Tibial nerve (tissue), 4 donors: ENCODE results near the gene YTHDF1. TPM values are rescaled to one million over a fixed set of nuclear protein-coding genes. Genes with fewer than 3 reads are reported as not detected.

Source experiments
- DNase-seq, 2 donors: peaks; one replicate each; pipeline ENCODE4 v3.0.0-alpha.2; 2019; ENCODE audit warnings: low spot score in 2 of 2
- H3K27ac ChIP-seq, 4 donors: fragments of 200-600 bp; sonication (generic) in 3 of 4; one replicate each; pipeline ENCODE4 v1.5.1; 2017 to 2019; ENCODE audit warnings: mild to moderate bottlenecking in 1 of 4
- H3K27me3 ChIP-seq, 2 donors: fragments of 200-600 bp; sonication (generic) in 1 of 2; one replicate each; pipeline versions ENCODE4 v1.5.1 to v1.6.0; 2017 to 2019
- H3K36me3 ChIP-seq, 3 donors: fragments of 200-600 bp; sonication (generic); one replicate each; pipeline ENCODE4 v1.5.1; 2018 to 2019
- H3K4me1 ChIP-seq, 4 donors: fragments of 200-600 bp; sonication (generic) in 3 of 4; one replicate each; pipeline ENCODE4 v1.5.1; 2017 to 2019
- H3K4me3 ChIP-seq, 4 donors: fragments of 200-600 bp; sonication (generic) in 3 of 4; one replicate each; pipeline ENCODE4 v1.5.1; 2017 to 2019; ENCODE audit warnings: mild to moderate bottlenecking in 1 of 4, moderate library complexity in 1 of 4
- H3K9me3 ChIP-seq, 4 donors: fragments of 200-600 bp; sonication (generic) in 3 of 4; one replicate each; pipeline ENCODE4 v1.5.1; 2017 to 2019
- EP300 ChIP-seq, 2 donors: sonication (generic); formaldehyde crosslinking; IDR thresholded peaks; one replicate each; pipeline ENCODE4 v1.6.1; 2017; ENCODE audit warnings: antibody characterized with exemption in 2 of 2, mild to moderate bottlenecking in 1 of 2
- POLR2A ChIP-seq, 2 donors: fragments of 450-650 bp; IDR thresholded peaks; one replicate each; pipeline ENCODE4 v1.6.1; 2017; ENCODE audit warnings: antibody characterized with exemption in 2 of 2, mild to moderate bottlenecking in 2 of 2, moderate library complexity in 2 of 2
- WGBS, 2 donors: methylation state at CpG; one replicate each; pipeline ENCODE4 v1.1.5; 2018; 5-methylcytosine and 5-hydroxymethylcytosine counted together
- total RNA-seq, 4 donors: library from RNA; depleted of rRNA; stranded (reverse); fragments of >200 nt; gene quantifications; one replicate each; pipeline ENCODE4 v1.1.0, GENCODE V29; 2016
- TF ChIP-seq, protein P1 (sequence below), 5 experiments: fragments of 200-600 bp in 3 of 5; fragments of 450-650 bp in 2 of 5; sonication (generic) in 3 of 5; IDR thresholded peaks; one replicate each; pipeline ENCODE4 v1.5.1; 2016 to 2019; ENCODE audit warnings: antibody characterized with exemption in 5 of 5, mild to moderate bottlenecking in 3 of 5, moderate library complexity in 2 of 5

YTHDF1 gene
- total RNA-seq, 4 donors from 2014 or later: 20.7 to 25.5 (median 23.3) TPM

DNA sequence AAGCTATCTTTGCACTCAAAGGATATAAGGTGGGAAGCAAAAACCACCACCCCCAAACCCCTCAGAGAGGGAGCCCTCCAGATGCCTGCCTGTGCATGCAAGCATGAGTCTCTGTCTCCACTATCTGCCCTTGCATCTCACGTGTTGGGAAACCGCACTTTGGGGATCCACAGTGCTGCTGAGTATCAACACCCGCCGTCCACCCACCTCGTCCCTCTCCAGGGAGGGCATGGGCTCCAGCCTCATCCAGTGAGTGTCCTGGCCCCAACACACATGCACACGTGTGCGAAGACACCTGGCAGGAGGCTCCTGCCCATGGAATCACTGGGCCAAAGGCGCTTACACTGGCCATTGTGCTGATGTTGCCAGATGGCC is 3.5 kb upstream of the YTHDF1 start:
- Histone ChIP-seq H3K36me3 (no peaks in the 10 kb centered on the region), H3K27me3 (peaks cover 0 to 4% of the 10 kb centered on the region in 2 donors), H3K4me3 (no peak overlapping the region), H3K9me3 (no peaks in the 10 kb centered on the region), H3K27ac (no peak overlapping the region), H3K4me1 (peaks cover 0 to 16% (median 12%) of the 10 kb centered on the region in 4 donors)
- no peak for DNase-seq
- 75% methylated on average over 7 to 8 of the region's 8 CpGs for WGBS, 2 donors
- TF ChIP-seq EP300 (IDR thresholded peaks at IDR 0.05): no peak
- TF ChIP-seq POLR2A (IDR thresholded peaks at IDR 0.05): no peak
- TF ChIP-seq, protein P1, sequence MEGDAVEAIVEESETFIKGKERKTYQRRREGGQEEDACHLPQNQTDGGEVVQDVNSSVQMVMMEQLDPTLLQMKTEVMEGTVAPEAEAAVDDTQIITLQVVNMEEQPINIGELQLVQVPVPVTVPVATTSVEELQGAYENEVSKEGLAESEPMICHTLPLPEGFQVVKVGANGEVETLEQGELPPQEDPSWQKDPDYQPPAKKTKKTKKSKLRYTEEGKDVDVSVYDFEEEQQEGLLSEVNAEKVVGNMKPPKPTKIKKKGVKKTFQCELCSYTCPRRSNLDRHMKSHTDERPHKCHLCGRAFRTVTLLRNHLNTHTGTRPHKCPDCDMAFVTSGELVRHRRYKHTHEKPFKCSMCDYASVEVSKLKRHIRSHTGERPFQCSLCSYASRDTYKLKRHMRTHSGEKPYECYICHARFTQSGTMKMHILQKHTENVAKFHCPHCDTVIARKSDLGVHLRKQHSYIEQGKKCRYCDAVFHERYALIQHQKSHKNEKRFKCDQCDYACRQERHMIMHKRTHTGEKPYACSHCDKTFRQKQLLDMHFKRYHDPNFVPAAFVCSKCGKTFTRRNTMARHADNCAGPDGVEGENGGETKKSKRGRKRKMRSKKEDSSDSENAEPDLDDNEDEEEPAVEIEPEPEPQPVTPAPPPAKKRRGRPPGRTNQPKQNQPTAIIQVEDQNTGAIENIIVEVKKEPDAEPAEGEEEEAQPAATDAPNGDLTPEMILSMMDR (IDR thresholded peaks at IDR 0.05): no peak

DNA sequence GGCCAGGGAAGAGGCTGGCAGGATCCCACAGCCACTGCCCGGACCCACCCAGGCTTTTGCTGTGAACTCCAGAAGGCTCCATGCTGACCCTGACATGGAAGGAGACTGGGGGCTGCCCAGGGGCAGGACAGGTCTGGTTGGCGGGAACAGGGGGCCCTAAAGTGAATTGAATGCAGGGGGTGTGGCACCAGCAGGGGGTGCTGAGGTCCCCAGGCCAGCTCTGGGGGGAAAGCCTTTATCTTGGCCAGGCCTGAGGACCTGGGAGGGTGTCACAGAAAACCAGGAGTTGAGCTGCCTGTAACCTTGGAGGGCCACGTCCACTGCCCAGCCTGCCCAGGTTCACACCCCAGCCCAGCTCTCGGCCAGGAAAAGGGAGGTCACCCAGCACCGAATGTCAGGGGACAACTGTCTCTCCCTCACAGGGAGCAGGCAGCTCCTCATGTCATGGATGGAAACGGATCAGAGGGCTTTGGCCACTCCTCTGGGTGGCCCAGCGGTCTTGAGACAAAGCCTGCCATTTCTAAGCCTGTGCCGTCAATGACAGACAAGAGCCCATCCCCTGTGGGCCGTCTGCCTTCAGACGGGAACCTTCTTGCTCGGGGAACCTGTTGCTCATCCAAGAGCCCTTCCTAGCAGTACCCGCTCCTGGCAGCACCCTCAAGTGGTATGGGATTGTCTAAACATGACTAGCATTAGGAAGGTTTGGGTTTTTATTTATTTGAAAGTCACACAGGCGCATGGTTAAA is 2.9 kb upstream of the YTHDF1 start:
- peaks cover 0 to 5% (median 0%) of the 10 kb centered on the region in 3 donors for H3K36me3 ChIP-seq
- H3K9me3 ChIP-seq: no peaks in the 10 kb centered on the region
- H3K4me3 ChIP-seq: no peak overlapping the region
- peaks cover 0 to 20% (median 13%) of the 10 kb centered on the region in 4 donors for H3K4me1 ChIP-seq
- no peak for DNase-seq
- no peak overlapping the region for H3K27ac ChIP-seq
- WGBS, 2 donors: 81 to 85% methylated on average over 11 to 12 of the region's 13 CpGs
- TF ChIP-seq, protein P1 (IDR thresholded peaks at IDR 0.05): no peak
- TF ChIP-seq POLR2A (IDR thresholded peaks at IDR 0.05): no peak
- no peak for TF ChIP-seq EP300 (IDR thresholded peaks at IDR 0.05)
- H3K27me3 ChIP-seq: peaks cover 0 to 4% of the 10 kb centered on the region in 2 donors

DNA sequence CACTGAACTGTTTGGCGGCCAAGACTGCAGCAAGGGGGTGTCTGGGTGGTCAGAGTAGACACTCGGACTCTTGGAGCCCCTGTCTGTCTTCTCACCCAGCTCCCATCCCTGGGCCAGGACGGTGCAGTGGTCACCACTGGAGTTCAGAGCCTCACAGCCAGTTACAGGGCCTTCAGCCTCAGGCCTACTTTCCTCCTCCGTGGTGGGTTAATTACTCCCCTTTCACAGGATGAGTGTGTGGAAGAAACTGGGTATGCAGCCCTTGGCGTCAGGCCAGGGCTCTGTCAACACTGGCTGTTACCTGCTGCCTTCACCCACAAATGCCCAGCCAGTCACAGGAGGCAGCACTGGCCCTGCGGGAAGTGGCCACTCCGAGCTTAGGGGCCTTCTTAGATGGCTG is 1.8 kb upstream of the YTHDF1 start:
- TF ChIP-seq POLR2A (IDR thresholded peaks at IDR 0.05) (no peak), EP300 (IDR thresholded peaks at IDR 0.05) (no peak)
- TF ChIP-seq, protein P1 (IDR thresholded peaks at IDR 0.05): no peak
- H3K36me3 ChIP-seq: peaks cover 0 to 15% (median 3%) of the 10 kb centered on the region in 3 donors
- H3K4me1 ChIP-seq: peaks cover 0 to 32% (median 16%) of the 10 kb centered on the region in 4 donors
- WGBS, 2 donors: 85% methylated on average over 7 of the region's 7 CpGs
- no peaks in the 10 kb centered on the region for H3K9me3 ChIP-seq
- no peak overlapping the region for H3K4me3 ChIP-seq
- DNase-seq: no peak
- H3K27me3 ChIP-seq: no peaks in the 10 kb centered on the region
- H3K27ac ChIP-seq: no peak overlapping the region

DNA sequence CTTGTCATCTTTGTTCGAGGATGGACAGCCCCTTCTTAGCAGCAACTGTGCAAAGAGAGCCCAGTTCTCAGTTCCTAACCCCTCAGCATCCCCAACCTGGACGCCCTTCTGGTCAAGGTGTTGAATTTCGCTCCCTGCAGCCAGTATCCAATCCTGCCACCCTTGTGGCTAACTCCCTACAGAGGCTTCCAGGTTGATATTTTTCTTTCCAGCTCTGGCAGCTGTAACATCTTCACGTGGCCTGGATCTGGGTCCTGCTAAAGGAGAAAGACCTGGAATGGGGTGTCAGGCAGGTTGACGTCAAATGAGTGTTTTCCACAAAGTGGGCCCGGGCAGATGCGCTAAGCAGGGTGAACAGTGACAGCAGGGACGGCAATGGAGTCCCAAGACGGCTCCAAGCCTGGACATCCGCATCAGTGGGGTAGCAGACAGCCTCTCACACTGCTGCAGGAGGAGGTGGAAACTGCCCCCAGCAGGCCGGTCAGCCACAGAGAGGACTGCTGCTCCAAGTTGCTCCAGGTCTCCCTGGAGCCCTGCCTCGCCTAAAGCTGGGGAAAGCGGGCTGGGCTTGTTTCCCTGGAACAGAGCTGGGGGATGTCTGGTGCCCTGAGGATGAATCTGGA is 1.0 kb upstream of the YTHDF1 start:
- DNase-seq: no peak
- TF ChIP-seq, protein P1 (IDR thresholded peaks at IDR 0.05): no peak
- TF ChIP-seq EP300 (IDR thresholded peaks at IDR 0.05): no peak
- no peak for TF ChIP-seq POLR2A (IDR thresholded peaks at IDR 0.05)
- Histone ChIP-seq H3K36me3 (peaks cover 0 to 23% (median 7%) of the 10 kb centered on the region in 3 donors), H3K9me3 (no peaks in the 10 kb centered on the region), H3K27ac (peak overlapping the region; percentile 55 to 90 (median 82)), H3K4me3 (peak overlapping the region; percentile 64 to 98 (median 72)), H3K27me3 (no peaks in the 10 kb centered on the region), H3K4me1 (peaks cover 0 to 40% (median 19%) of the 10 kb centered on the region in 4 donors)
- 76 to 78% methylated on average over 13 of the region's 13 CpGs for WGBS, 2 donors
